SHP77 treated with DMSO at 0.1 percent for 48 hours (cell line): ENCODE measurements around the gene AFF1.

Experiments used
- DNase-seq: peaks from one replicate; lab custom pipeline; 2025; lab: John Stamatoyannopoulos, UW

The AFF1 gene

DNA sequence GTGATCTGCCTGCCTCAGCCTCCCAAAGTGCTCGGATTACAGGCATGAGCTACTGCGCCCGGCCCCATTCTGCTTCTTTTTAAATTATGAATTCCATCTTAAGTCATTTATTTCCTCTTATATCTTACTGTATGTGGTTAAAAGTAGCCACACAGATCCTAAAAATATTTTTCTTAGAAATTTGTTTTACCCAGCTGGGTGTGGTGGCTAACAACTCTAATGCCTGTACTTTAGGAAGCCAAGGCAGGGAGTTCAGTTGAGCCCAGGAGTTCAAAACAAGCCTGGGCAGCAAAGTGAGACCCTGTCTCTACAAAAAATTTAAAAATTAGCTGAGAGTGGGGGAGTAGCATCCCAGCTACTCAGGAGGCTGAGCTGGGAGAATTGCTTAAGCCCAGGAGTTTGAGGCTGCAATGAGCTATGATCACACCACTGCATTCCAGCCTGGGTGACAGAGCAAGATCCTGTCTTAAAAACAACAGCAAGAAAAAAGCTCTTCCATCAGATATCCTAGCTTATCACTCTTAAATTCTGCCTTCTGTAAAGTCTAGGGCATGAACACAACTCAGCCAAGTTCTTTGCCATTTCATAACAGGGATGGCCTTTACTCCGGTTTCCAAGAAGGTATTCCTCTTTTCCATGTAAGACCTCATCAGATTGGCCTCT, 15.1 kb upstream of the AFF1 start:
- DNase-seq: no peak

DNA sequence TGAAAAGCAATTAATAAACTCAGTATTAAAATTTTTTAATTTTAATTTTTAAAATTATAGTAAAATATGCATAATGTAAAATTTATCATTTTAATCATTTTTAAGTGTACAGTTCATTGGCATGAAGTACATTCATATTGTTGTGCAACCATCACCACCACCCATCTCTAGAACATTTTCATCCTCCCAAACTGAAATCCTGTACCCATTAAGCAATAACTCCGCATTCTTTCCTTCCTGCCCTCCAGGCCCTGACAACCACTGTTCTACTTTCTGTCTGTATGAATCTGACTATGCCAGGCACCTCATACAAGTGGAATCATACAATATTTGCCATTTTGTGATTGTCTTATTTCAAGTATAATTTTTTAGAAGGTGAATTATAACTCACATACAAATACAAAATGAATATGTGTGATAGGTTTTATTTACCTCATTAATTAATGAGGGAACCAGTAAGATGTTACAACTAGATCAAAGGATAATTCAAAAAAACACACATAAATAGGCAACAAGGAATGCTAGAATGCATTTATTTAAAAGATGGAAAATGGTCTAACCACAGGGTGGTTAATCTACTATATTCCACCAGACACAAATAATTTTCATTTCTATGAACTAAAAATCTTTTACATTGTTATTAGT, 13.1 kb upstream of the AFF1 start:
- DNase-seq: no peak

DNA sequence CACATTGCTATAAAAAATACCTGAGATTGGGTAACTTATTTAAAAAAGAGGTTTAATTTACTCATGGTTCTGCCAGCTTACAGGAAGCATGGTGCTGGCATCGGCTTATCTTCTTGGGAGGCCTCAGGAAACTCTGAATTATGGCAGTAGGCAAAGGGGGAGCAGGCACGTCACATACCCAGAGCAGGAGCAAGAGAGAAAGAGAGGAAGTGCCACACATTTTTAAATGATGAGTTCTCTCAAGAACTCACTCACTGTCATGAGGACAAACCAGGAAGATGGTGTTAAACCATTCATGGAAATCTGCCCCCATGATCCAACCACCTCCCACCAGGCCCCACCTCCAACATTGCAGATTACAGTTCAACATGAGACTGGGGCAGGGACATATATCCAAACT, 10.0 kb upstream of the AFF1 start:
- no peak for DNase-seq

DNA sequence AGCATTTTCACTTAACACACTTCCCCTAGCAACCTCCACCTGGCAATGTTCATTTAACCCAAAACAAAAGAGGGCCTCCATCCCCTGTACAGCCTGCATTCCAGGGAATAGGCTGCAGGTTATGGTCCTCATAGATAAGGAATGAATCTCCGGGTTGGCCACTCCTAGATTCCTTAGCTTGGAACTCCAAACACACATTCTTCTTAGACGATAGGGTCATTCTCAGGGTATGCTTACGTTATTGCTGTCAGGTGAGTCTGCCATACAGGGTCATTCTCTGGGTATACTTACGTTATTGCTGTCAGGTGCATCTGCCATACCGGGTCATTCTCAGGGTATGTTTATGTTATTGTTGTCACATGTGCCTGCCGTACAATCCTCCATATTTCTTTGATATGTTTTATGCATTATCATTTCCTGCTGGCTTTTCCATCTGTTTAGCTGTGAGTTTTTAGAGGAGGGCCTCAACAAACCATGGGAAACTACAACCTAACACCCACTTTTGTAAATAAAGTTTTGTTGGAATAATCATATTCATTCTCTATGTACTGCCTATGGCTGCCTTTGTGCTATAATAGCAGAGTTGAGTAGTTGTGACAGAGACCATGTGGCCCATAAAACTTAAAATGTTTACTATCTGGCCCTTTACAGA, 8.2 kb upstream of the AFF1 start:
- no peak for DNase-seq

DNA sequence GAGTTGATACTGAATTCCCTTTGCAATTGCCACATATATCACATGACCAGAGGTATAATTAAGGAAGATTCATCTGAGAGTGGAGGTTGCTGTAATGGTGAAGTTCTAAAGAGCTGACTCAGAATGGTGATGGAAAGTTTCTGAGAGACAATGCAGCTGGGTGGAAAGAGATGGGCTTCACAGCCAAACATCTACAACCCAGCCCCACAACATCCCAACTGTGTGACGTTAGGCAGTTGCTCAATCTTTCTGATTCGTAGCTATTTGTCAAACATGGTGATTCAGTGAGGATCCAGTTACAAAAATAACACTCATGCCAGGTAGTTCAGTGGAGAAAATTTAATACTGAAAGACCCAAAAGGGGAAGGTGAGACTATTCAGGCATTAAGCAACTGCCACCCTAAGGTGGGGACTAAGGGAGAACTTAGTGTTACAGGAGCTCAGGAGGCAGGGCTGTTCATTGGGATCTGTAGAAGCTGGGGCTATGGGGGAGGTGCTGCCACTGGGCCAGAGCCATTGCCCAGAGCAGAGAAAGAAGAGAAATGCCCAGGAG, 6.9 kb upstream of the AFF1 start:
- DNase-seq: peak; percentile 32

DNA sequence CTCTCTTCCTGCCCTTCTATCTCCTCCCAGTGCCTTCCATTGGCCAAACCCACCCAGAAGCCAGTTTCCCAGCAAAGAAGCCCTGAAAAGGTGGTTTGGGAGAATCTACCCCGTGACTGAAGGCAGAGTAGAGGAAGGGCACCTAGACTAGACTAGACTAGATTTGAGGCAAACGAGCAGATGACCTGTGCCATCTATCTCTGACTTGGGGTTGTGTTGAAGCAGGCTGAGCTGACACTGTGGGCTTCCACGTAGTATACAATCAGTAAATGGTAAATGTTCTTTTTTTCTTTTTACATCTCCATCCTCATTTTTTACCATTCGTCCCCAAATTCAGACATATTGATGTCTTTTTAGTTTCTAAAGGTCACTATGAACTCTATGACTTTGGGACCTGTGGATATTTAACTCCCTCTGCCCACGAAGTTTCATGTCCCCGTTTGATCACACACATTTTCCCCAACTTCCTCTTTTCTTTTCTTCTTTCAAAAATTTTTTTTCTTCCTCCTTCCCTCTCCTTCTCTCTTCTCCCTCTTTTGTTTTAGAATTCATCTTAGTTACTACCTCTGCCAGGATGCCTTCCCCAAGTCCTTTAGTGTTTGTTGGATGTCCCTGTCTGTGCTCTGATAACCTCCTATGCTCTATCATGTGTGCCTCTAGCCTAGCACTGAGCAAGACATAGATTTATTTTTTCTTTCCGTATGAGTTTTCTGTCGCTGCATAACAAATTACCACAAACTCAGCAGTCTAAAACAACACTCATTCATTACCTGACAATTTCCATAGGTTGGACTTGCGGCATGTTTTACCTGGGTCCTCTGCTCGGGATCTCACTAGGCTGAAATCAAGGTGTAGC, 6.2 kb upstream of the AFF1 start:
- DNase-seq: no peak

DNA sequence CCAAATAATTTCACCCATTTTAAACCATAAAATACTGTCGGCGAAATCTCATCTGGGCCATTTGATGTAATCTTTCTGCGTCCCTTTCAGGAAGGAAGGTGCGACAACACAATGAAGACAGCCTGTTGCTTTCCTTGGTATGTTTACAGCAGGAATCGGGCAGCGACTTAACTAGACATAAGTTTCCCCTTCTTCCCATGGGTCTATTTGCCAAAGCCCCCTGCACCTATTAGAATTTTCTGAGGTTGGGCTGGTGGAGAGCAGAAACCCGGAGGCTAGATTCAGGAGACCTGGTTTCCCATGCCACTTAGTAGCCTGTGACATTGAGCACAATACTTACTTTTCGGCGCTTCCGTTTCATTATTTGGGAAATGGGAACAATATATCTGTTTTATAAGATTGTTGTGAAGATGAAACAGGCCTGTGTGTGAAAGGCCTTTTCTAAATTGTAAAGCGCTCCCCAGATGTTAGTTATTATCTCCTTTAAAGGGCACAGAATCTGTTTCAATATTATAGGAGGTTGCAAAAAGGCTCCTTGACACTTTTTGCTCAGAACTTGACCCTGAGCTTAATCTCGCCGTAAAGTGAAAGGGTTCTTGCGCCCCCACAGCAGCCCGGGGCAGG, 552 bp upstream of the AFF1 start:
- DNase-seq: peak; percentile 21

DNA sequence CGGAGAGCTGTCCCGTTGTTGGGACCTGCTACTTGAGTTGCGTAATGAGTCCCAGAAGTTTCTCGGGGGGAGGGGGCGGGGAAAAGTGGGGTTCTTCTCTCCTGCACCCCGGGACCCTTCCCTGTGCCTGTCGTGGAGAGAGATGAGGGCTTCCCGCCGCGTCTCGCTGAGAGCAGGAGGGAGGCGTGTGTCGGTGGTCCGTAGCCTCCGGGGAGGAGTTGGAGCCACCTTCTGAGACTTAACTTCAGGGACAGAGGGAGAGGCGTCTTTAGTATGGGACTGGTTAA, 698 bp downstream of the AFF1 start:
- DNase-seq: no peak

DNA sequence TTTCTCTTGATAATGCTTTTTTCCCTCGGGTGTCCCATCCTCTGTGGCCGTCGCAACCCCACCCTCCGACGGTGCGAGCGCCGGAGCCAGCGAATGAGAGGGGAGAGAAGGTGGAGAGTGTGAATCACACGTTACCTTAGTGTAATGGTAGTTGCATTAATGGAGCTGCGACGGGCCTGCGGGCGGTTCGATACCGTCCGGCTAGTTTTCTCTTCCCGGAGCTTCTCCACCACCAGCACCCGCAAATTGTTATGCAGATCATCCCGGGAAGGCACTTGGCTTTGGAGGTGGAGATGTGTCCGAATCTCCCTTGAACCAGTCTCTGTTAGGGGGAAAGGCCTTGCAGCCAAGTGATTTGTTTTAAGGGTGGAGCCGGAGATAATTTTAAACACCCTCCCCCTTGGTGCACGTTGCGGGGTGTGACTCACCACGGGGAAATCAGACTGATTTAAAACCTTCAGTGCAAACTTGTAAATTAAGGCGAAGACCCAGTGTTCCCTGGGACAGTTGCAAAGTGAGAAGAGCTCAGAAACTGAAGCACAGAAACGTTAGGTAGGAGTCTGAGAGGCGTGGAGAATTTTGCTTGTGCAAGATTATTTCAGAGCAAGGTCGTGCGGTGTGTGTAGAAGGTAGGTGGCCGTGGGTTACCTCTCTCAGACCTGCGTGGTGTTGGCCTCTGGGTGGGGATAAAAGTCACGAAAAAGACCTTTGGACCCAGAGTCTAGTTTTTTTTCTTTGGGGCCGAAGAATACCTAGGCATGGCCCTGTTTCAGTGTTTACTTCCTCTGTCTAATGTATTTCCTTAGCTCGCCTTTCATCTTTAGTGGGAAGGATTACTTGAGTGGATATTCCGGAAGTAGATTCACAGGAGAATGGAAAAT, 1.3 kb downstream of the AFF1 start:
- peak; percentile 55 for DNase-seq

DNA sequence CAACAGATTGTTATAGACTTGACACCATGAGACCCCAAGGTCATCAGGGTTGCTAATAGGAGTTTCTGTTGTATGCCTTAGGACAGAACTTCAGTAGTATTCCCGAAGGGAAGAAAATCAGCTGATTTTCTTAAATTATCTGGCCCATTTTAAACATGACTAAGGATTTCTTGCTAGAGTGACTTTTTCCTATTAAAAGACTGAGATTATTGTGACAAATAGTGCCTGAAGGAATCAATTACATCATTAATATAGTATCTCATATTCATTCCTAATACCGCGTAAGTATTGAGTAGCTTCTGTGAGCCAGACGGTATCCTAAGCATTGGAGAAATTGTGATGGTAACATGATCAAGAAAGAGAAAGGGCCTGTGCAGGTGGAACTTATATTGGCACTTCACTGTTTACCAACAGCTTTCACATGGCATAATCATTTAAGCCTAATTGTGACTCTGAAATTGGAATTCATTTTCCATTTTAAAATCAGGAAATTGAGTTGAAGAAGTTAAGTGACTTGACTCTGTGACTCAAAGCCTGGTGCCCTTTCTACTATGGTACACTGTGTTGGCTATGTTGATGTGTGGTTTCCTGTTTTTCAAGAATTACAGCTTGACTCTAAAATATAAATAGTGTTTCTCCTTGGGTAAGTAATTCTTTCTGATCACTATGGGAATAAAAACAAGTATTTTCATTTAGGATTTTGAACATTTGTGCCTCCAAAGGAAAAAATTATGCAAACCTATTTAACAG, 4.1 kb downstream of the AFF1 start:
- DNase-seq: no peak

DNA sequence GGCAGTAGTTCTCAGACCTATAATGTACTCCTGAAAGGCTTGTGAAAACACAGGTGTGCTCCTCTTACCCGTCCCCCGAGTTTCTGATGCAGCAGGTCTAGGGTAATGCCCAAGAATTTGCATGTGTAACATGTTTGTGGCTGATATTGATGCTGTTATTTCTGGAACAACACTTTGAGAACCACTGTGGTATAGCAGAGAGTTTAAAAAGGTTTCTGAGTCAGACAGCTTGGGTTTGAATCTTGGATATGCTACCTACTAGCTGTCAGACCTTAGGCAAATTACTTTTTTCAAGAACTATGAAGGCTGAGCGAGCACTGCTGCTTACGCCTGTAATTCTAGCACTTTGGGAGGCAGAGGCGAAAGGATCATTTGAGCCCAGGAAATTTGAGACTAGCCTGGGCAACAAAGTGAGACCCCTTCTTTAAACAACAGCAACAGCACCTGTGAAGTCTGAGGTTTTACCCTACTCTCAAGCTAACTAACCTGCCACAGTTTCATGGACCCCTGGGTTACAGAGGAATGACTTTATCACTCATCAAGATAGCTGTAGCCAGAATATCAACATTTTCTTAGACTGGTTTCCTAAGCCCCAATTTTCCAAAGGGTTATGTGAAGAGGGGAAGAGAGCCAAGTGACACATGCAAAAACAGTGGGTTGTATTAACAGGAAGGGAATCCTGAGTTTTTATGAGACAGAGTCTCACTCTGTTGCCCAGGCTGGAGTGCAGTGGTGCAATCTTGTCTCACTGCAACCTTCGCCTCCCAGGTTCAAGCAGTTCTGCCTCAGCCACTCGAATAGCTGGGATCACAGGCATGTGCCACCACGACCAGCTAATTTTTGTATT, 5.1 kb downstream of the AFF1 start:
- no peak for DNase-seq

DNA sequence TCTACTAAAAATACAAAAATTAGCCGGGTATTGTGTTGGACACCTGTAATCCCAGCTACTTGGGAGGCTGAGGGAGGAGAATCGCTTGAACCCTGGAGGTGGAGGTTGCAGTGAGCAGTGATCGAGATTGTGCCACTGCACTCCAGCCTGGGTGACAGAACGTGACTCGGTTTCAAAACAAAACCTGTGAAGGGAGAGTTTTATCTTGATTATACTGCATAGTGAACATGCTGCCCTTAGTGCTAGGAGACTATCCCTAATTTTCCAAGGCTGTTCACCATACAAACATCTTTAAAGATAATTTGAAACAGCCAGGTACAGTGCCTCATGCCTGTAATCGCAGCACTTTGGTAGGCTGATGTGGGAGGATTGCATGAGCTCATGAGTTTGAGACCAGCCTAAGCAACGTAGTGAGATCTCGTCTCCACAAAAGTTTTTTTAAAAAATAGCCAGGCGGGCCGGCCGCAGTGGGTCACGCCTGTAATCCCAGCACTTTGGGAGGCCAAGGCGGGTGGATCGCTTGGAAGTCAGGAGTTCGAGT, 6.2 kb downstream of the AFF1 start:
- no peak for DNase-seq

DNA sequence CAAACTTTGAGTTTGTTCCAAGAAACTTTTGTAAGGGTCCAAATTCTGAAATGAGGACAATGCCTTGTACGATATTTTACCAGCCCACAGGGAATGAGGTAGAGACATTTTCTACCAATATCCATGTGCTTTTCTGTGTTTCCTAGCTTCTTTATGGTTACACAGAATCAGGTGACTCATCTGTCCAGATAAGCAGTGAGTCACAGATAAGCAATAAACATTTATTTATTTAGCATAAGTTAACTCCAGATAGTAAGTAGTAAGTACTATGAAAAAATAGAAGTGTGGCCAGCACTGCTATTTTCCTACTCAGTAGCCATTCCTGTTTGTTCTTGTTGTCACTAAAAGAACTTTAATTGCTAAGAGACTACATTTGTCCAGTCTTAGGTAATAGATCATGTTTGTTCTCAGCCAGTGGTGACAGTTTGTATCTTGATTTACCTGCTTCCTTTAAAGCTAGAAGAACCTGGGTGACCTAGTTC, 7.4 kb downstream of the AFF1 start:
- no peak for DNase-seq

DNA sequence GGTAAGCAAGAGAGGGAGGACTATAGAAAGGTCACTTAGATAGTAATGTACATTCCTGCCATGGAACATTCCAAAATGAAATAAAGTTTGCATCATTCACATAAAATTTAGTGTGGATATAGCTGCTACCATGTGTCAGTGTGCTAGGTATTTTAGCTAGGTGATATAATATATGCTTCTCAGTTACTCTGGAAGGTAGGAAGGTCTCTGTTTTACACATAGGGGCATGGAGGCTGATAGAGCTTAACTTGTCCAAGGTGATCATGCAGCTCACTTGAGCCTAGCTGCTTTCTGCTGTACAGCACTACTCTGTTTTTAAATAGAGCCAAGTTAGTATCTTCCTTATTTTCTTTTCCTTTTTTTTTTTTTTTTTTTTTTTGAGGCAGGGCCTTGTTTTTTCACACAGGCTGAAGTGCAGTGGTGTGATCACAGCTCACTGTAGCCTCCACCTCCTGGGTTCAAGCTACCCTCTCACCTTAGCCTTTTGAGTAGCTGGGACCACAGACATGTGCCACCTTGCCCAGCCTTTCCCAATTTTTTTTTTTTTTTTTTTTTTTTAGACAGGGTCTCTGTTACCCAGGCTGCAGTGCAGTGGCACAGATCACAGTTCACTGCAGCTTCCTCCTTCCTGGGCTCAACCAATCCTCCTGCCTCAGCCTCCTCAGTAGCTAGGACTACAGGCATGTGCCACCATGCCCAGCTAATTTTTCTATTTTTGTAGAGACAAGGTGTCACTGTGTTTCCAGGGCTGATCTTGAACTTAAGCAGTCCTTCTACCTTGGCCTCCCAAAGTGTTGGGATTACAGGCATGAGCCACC, 10.4 kb downstream of the AFF1 start:
- DNase-seq: no peak

DNA sequence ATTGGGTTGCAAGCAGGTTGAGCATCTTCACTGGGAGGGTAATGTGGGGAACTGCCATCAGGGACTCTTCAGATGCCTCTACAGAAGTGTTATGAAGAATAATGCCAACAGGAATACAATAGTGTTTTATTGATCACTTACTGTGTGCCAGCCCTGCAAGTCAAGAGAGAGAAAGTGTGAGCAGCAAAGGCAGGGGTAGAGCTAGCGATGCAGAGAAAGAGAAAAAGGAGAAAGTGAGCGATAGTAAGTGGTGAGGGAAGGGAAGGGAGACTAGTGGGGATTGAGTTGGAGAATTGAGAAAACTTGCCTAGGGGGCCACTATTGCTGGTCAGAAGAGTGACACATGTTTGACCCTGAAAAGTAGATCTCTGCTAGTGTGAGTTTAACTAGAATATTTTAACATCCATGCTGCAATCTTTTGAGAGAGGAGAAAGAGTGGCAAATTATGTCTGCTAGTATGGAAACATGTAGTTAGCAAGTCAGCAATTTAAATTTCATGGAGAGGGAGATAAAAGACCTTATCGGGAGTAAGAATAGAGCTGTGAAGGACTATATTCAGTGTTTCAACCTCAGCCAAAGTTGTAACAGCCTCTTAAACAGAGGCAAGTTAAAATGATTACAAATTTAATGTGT, 12.2 kb downstream of the AFF1 start:
- no peak for DNase-seq

DNA sequence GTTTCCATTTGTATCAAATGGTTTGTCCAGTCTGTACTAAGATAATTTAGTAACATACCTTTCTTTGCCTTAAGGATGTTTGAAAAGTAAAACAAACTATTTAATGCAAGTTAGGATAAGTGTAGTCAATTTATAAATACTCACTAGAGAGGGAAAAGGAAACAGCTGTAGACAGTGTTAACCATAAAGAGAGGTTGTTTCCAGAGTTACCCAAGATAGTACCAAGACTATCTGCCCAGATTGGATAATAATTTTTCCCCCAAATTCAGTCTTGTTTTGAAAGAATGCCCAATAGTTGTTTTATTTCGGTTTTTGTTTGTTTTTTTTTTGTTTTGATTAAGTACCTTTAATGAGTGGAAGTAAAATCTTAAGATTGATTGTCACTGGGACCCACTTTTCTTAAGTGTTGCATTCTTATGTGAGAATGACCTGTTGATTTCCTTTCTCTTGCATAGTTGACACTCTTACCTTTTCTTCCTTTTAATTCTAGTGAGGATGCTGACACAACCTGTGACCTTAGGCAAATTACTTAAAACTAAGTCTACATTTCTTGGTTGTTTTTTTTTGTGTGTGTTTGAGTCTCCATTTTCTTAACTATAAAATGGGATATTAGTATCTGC, 12.8 kb downstream of the AFF1 start:
- no peak for DNase-seq

DNA sequence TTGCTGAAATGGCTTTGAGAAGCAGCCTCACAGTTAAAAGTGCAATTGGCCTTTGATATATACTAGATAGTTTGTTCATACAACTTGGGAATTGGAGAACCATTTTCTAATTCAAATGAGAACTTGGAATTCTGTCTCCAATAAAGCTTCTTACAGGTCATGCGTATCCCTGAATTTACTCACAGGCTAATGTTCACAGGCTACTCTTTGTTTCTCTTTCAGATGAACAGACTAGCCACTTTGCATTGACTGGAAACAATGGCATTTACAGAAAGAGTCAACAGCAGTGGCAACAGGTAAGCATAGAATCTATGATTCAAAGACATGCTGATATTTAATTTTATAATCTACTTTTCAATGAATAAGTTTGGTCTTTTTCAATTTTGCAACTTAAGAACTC, 13.5 kb downstream of the AFF1 start:
- no peak for DNase-seq
